Suprapubic skin (tissue), 4 donors: Measurements from ENCODE around the gene REM2.

ENCODE experiments used
- CTCF ChIP-seq, 2 donors: fragments of 200-600 bp in 1 of 2; fragments of 450-650 bp in 1 of 2; sonication (generic) in 1 of 2; IDR thresholded peaks; one replicate each; pipeline ENCODE4 v1.5.1; 2016 to 2019; ENCODE audit warnings: antibody characterized with exemption in 2 of 2, mild to moderate bottlenecking in 1 of 2, moderate library complexity in 1 of 2
- EP300 ChIP-seq: sonication (generic); formaldehyde crosslinking; IDR thresholded peaks from one replicate; pipeline ENCODE4 v1.6.1; 2017; ENCODE audit warnings: antibody characterized with exemption
- POLR2A ChIP-seq, 2 donors: fragments of 450-650 bp; IDR thresholded peaks; one replicate each; pipeline ENCODE4 v1.6.1; 2017; ENCODE audit warnings: antibody characterized with exemption in 2 of 2, mild to moderate bottlenecking in 2 of 2, moderate library complexity in 2 of 2
- POLR2AphosphoS5 ChIP-seq, 3 donors: sonication (generic); formaldehyde crosslinking; IDR thresholded peaks; one replicate each; pipeline ENCODE4 v1.6.1; 2017; ENCODE audit warnings: antibody characterized with exemption in 3 of 3

- no peak for TF ChIP-seq CTCF (IDR thresholded peaks at IDR 0.05)
- TF ChIP-seq POLR2A (IDR thresholded peaks at IDR 0.05) = no peak
- no peak for TF ChIP-seq EP300
- TF ChIP-seq POLR2AphosphoS5 (IDR thresholded peaks at IDR 0.05) = no peak
Measured at GRCh38 chr14:22925513-22925912, 42.5 kb downstream of the REM2 start.
